ENCODE measurements around the gene S1PR2. TPM values are rescaled to one million over a fixed set of nuclear protein-coding genes. Genes with fewer than 3 reads are reported as not detected.

S1PR2 gene
- total and polyA plus RNA-seq, 9 of the 15 experiments (the other 6 are each of a cell fraction or from before 2014, with no cell fraction given): 1.5 to 3.9 (median 2.0) TPM

DNA sequence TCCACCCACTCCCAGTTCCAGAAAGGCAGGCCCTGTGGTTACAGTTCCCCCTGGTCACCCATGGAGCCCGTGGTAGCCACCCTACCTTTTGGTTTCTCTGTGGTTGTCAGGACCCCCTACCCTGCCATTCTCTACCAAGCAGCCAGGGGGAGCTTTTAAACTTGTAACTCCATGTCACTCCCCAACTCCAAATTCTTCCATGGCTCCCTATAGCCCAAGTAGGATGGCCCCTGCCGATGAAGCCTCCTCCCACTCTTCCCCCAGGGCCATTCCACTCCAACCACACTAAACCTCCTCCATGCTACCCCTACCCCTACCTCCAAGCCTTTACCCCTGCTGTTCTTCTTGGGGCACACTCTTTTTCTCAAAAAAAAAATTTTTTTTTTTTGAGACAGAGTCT, 2.2 kb downstream of the S1PR2 start (continued):
- TF ChIP-seq, protein P1, sequence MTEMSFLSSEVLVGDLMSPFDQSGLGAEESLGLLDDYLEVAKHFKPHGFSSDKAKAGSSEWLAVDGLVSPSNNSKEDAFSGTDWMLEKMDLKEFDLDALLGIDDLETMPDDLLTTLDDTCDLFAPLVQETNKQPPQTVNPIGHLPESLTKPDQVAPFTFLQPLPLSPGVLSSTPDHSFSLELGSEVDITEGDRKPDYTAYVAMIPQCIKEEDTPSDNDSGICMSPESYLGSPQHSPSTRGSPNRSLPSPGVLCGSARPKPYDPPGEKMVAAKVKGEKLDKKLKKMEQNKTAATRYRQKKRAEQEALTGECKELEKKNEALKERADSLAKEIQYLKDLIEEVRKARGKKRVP (CRISPR knock-in tag; IDR thresholded peaks at IDR 0.05): no peak
- TF ChIP-seq, protein P2, sequence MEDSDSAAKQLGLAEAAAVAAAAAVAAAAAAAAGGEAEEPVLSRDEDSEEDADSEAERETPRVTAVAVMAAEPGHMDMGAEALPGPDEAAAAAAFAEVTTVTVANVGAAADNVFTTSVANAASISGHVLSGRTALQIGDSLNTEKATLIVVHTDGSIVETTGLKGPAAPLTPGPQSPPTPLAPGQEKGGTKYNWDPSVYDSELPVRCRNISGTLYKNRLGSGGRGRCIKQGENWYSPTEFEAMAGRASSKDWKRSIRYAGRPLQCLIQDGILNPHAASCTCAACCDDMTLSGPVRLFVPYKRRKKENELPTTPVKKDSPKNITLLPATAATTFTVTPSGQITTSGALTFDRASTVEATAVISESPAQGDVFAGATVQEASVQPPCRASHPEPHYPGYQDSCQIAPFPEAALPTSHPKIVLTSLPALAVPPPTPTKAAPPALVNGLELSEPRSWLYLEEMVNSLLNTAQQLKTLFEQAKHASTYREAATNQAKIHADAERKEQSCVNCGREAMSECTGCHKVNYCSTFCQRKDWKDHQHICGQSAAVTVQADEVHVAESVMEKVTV (CRISPR knock-in tag; IDR thresholded peaks at IDR 0.05): peak; percentile 49; the same call in 1 of the 2 replicates
- TF ChIP-seq, protein P3, sequence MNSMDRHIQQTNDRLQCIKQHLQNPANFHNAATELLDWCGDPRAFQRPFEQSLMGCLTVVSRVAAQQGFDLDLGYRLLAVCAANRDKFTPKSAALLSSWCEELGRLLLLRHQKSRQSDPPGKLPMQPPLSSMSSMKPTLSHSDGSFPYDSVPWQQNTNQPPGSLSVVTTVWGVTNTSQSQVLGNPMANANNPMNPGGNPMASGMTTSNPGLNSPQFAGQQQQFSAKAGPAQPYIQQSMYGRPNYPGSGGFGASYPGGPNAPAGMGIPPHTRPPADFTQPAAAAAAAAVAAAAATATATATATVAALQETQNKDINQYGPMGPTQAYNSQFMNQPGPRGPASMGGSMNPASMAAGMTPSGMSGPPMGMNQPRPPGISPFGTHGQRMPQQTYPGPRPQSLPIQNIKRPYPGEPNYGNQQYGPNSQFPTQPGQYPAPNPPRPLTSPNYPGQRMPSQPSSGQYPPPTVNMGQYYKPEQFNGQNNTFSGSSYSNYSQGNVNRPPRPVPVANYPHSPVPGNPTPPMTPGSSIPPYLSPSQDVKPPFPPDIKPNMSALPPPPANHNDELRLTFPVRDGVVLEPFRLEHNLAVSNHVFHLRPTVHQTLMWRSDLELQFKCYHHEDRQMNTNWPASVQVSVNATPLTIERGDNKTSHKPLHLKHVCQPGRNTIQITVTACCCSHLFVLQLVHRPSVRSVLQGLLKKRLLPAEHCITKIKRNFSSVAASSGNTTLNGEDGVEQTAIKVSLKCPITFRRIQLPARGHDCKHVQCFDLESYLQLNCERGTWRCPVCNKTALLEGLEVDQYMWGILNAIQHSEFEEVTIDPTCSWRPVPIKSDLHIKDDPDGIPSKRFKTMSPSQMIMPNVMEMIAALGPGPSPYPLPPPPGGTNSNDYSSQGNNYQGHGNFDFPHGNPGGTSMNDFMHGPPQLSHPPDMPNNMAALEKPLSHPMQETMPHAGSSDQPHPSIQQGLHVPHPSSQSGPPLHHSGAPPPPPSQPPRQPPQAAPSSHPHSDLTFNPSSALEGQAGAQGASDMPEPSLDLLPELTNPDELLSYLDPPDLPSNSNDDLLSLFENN (IDR thresholded peaks at IDR 0.05; ENCODE audit: low read depth in 2 of 2, low read length in 2 of 2): no peak
- TF ChIP-seq IFI16 (CRISPR knock-in tag; IDR thresholded peaks at IDR 0.05) (no peak), XRCC4 (IDR thresholded peaks at IDR 0.05; ENCODE audit: extremely low read depth, insufficient read depth, insufficient read length) (no peak), RB1 (IDR thresholded peaks at IDR 0.05; ENCODE audit: low read depth) (no peak), RBM15 (IDR thresholded peaks at IDR 0.05; ENCODE audit: insufficient read depth, low read length) (no peak), ZNF23 (CRISPR knock-in tag; IDR thresholded peaks at IDR 0.05) (no peak)

Measured in K562 (cell line).